Small intestine (tissue), 7 donors: ENCODE results near the gene NHLRC3. TPM values are rescaled to one million over a fixed set of nuclear protein-coding genes. Genes with fewer than 3 reads are reported as not detected.
A peak's percentile ranks its signal among the peaks of the same experiment; 100 is the strongest.

Source experiments
- DNase-seq, 2 donors: peaks; one replicate each; pipeline versions ENCODE4 v3.0.0 to v3.0.0-alpha.2; 2013
- FAIRE-seq: peaks from 2 replicates; lab custom pipeline; 2012; peaks lifted over from hg19 to GRCh38; lab: Jason Lieb, UNC
- H3K27ac ChIP-seq, 3 donors: one replicate each; pipeline ENCODE4 v1.5.1; 2013; ENCODE audit warnings: low read length in 2 of 3, mild to moderate bottlenecking in 2 of 3, control low read depth in 1 of 3, inconsistent platforms in 1 of 3, low read depth in 1 of 3, moderate library complexity in 1 of 3
- H3K27me3 ChIP-seq, 3 donors: one replicate each; pipeline ENCODE4 v1.6.1; 2013; ENCODE audit warnings: low read length in 3 of 3, inconsistent platforms in 1 of 3; ENCODE audit not compliant: control insufficient read depth in 3 of 3, insufficient read depth in 3 of 3
- H3K36me3 ChIP-seq, 3 donors: one replicate each; pipeline ENCODE4 v1.6.1; 2013; ENCODE audit warnings: low read length in 3 of 3, inconsistent platforms in 1 of 3, low read depth in 1 of 3, mild to moderate bottlenecking in 1 of 3, moderate library complexity in 1 of 3; ENCODE audit not compliant: control insufficient read depth in 3 of 3, insufficient read depth in 2 of 3
- H3K4me1 ChIP-seq, 3 donors: one replicate each; pipeline ENCODE4 v1.6.1; 2013; ENCODE audit warnings: low read length in 2 of 3, inconsistent platforms in 1 of 3, low read depth in 1 of 3, mild to moderate bottlenecking in 1 of 3, moderate library complexity in 1 of 3; ENCODE audit not compliant: control insufficient read depth in 3 of 3, insufficient read depth in 2 of 3
- H3K4me3 ChIP-seq, 3 donors: one replicate each; pipeline ENCODE4 v1.5.1; 2013; ENCODE audit warnings: low read length in 3 of 3, control low read depth in 1 of 3, inconsistent platforms in 1 of 3, low read depth in 1 of 3, mild to moderate bottlenecking in 1 of 3, moderate library complexity in 1 of 3
- H3K9me3 ChIP-seq, 2 donors: one replicate each; pipeline ENCODE4 v1.6.1; 2013; ENCODE audit warnings: low read depth in 1 of 2, low read length in 1 of 2; ENCODE audit not compliant: control insufficient read depth in 2 of 2, insufficient read depth in 1 of 2
- WGBS, 3 donors: extraction: QIAGEN DNeasy Blood & Tissue Kit; methylation state at CpG; one replicate each; pipeline ENCODE4 v1.1.7; 2013; 5-methylcytosine and 5-hydroxymethylcytosine counted together
- polyA plus RNA-seq, 4 donors: library from polyadenylated mRNA; stranded (reverse) in 3 of 4; unstranded in 1 of 4; fragments of 200-250 nt in 3 of 4; fragments of 120-200 nt in 1 of 4; gene quantifications; one replicate each; pipeline versions ENCODE4 v1.2.1 to v1.2.3, GENCODE V29; 2013
- donor health status: healthy with polysubstance abuse.
- donor health status: control.
- donor health status: control.
- donor health status: Bipolar disorder and iron deficiency.
- donor health status: healthy.

NHLRC3 gene
- polyA plus RNA-seq, 4 donors: 2.4 to 114 (median 6.3) TPM

GRCh38 chr13:39016087-39016486 is 22.2 kb upstream of the NHLRC3 start:
- Histone ChIP-seq H3K4me1 (peaks cover 0 to 7% (median 0%) of the 10 kb centered on the region in 3 donors), H3K27ac (no peak overlapping the region), H3K36me3 (peaks cover 15 to 31% (median 22%) of the 10 kb centered on the region in 3 donors), H3K27me3 (no peaks in the 10 kb centered on the region), H3K9me3 (no peaks in the 10 kb centered on the region), H3K4me3 (no peak overlapping the region)
- FAIRE-seq (no peak), DNase-seq (no peak)
- 57 to 74% (median 73%) methylated on average over 1 of the region's 1 CpG for WGBS, 3 donors

GRCh38 chr13:39016787-39017186 is 21.5 kb upstream of the NHLRC3 start:
- Histone ChIP-seq H3K27ac (no peak overlapping the region), H3K4me1 (peaks cover 0 to 2% (median 0%) of the 10 kb centered on the region in 3 donors), H3K4me3 (no peak overlapping the region), H3K36me3 (peaks cover 15 to 28% (median 20%) of the 10 kb centered on the region in 3 donors), H3K27me3 (no peaks in the 10 kb centered on the region), H3K9me3 (no peaks in the 10 kb centered on the region)
- 4 to 13% (median 12%) methylated on average over 2 of the region's 2 CpGs for WGBS, 3 donors
- FAIRE-seq (no peak), DNase-seq (peak; percentile 23 to 36)

- 72 to 81% (median 79%) methylated on average over 4 of the region's 4 CpGs for WGBS, 3 donors
- H3K36me3 ChIP-seq: peaks cover 7 to 14% (median 11%) of the 10 kb centered on the region in 3 donors
- no peaks in the 10 kb centered on the region for H3K9me3 ChIP-seq
Measured at GRCh38 chr13:39020853-39021462, 17.3 kb upstream of the NHLRC3 start.

GRCh38 chr13:39023316-39023715 is 14.9 kb upstream of the NHLRC3 start:
- H3K9me3 ChIP-seq: no peaks in the 10 kb centered on the region
- H3K27ac ChIP-seq: peak overlapping the region in 1 of 3 donors; percentile 36
- peaks cover 10 to 18% (median 11%) of the 10 kb centered on the region in 3 donors for H3K36me3 ChIP-seq
- H3K4me1 ChIP-seq: peaks cover 0 to 12% (median 0%) of the 10 kb centered on the region in 3 donors
- FAIRE-seq: no peak
- DNase-seq: no peak
- 81 to 95% (median 92%) methylated on average over 2 of the region's 2 CpGs for WGBS, 3 donors
- H3K4me3 ChIP-seq: no peak overlapping the region
- no peaks in the 10 kb centered on the region for H3K27me3 ChIP-seq

More at GRCh38 chr13:39020853-39021462, 17.3 kb upstream of the NHLRC3 start:
- no peak overlapping the region for H3K27ac ChIP-seq
- no peak overlapping the region for H3K4me3 ChIP-seq
- peaks cover 0 to 12% (median 0%) of the 10 kb centered on the region in 3 donors for H3K4me1 ChIP-seq
- FAIRE-seq (no peak), DNase-seq (no peak)
- H3K27me3 ChIP-seq: no peaks in the 10 kb centered on the region

DNA sequence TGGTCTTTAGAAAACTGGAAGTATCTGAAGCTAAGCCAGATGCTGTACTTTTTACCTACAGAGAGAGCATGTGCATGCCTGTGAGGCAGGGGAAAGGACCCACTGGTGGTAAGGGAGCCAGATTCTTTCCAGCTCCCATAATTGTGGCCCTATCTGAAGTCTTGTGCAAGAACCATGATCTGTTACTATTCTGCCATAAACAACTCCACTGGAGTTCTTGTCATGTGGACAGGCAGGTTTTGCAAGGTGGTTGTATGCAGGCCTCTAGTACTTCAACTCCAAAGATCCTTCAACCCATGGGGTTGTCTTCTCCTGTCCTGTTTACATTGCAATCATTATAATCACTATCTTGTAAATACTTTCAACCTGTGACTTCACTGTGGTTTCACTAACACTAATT is 14.5 kb upstream of the NHLRC3 start:
- Histone ChIP-seq H3K27me3 (no peaks in the 10 kb centered on the region), H3K4me1 (peaks cover 0 to 12% (median 0%) of the 10 kb centered on the region in 3 donors), H3K27ac (peak overlapping the region in 1 of 3 donors; percentile 36), H3K4me3 (no peak overlapping the region), H3K9me3 (no peaks in the 10 kb centered on the region), H3K36me3 (peaks cover 10 to 18% (median 11%) of the 10 kb centered on the region in 3 donors)
- DNase-seq (peak in 1 of 2 donors; percentile 86), FAIRE-seq (no peak)

GRCh38 chr13:39025433-39025839 is 12.8 kb upstream of the NHLRC3 start:
- H3K27ac ChIP-seq: peak overlapping the region in 1 of 3 donors; percentile 47
- FAIRE-seq: no peak

DNA sequence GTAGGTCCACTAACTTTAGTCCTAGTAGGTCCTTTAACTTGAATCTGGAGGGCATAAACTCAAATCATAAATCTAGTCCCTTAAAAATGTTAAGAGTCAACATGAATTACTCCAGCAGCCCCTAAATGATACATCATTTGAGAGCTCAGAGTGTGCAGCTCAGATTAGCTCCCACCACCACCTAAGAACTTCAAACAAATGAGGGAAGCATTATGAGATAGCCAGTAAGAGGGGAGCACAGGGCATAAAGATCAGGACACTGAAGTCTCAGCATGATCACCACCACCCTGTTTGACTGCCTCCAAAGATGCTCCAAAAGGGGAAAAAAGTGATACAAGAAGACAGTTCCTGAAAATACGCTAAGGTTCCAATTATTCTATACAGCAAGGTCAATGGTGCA is 6.1 kb upstream of the NHLRC3 start:
- H3K9me3 ChIP-seq: no peaks in the 10 kb centered on the region
- H3K36me3 ChIP-seq: peaks cover 3 to 8% (median 7%) of the 10 kb centered on the region in 3 donors
- H3K27me3 ChIP-seq: no peaks in the 10 kb centered on the region
- peaks cover 0 to 5% (median 2%) of the 10 kb centered on the region in 3 donors for H3K4me1 ChIP-seq
- DNase-seq (no peak), FAIRE-seq (no peak)
- H3K27ac ChIP-seq: no peak overlapping the region
- 96 to 100% (median 98%) methylated on average over 1 of the region's 1 CpG for WGBS, 3 donors
- H3K4me3 ChIP-seq: no peak overlapping the region

More at GRCh38 chr13:39025433-39025839, 12.8 kb upstream of the NHLRC3 start:
- Histone ChIP-seq H3K4me1 (peaks cover 0 to 12% (median 0%) of the 10 kb centered on the region in 3 donors), H3K36me3 (peaks cover 10 to 18% (median 11%) of the 10 kb centered on the region in 3 donors), H3K27me3 (no peaks in the 10 kb centered on the region), H3K4me3 (no peak overlapping the region), H3K9me3 (no peaks in the 10 kb centered on the region)
- 15 to 57% (median 55%) methylated on average over 2 of the region's 2 CpGs for WGBS, 3 donors
- DNase-seq: peak in 1 of 2 donors; percentile 52

GRCh38 chr13:39034085-39034484 is 4.2 kb upstream of the NHLRC3 start:
- Histone ChIP-seq H3K9me3 (no peaks in the 10 kb centered on the region), H3K27me3 (no peaks in the 10 kb centered on the region), H3K4me1 (peaks cover 0 to 5% (median 2%) of the 10 kb centered on the region in 3 donors), H3K36me3 (peaks cover 0 to 4% (median 2%) of the 10 kb centered on the region in 3 donors), H3K4me3 (no peak overlapping the region), H3K27ac (no peak overlapping the region)
- FAIRE-seq (no peak), DNase-seq (no peak)
- WGBS, 3 donors: 85 to 95% (median 88%) methylated on average over 1 of the region's 1 CpG
